Activated CD4-positive, alpha-beta T cell treated with anti-CD3 and anti-CD28 coated beads, Interleukin-10, Interleukin-2, amounts not matched to agents 100 ng/mL and 50 ng/mL, durations not matched to agents 16 hours and 8 hours (primary cell): ENCODE measurements around the gene IDE.
"Not testable (repeated sequence)": the region's sequence is repeated elsewhere in the genome, so short reads cannot be mapped to it uniquely, and the experiment has no call there.

Experiments used
- DNase-seq: peaks from one replicate; pipeline ENCODE4 v3.0.0-alpha.2; 2020

IDE gene

DNA sequence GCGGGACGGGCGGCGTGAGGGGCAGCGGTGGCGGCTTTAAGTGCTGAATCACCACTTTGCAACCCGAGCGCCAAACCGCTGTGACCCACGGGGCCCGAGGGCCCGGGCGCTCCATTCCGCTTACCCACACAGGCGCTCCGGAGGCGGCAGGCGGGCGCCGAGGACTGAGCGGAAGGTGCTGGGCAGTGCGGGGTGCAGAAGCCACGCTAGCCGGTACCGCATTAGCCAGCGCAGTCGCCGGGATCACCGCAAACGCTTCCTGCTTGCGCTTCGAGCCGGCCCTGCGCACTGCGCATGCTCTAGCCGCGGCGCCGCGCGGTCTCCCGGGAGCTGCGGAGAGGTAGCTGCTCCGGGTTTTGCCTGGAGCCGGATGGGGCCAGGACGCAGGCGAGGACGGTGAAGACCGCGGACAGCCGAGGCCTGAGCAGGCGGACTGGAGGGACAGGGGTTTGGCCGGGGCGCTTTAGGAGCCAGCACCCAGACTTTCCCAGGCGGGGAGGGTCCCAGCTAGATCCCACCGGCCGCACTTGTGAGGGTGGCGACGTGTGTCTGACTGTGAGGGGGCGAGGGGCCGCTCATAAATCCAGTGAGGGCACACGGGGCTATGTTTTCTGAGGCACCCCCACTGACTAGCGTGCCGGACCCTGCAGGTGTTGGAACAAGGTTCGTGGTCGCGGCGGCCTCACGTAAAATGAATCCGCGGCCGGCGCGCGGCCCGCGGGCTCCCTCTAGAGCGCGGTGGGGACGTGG lies at the start of gene IDE:
Gene IDE, minus strand, starts transcription at position 296 of the 750 bp plus-strand sequence. Its CDS starts 74 bp downstream, at position 222.
- peak; percentile 91 for DNase-seq

- peak; percentile 7 for DNase-seq
Measured at GRCh38 chr10:92619368-92619767, 45.5 kb upstream of the IDE start.

GRCh38 chr10:92615515-92615914 lies 41.6 kb upstream of the IDE start:
- no peak for DNase-seq

DNA sequence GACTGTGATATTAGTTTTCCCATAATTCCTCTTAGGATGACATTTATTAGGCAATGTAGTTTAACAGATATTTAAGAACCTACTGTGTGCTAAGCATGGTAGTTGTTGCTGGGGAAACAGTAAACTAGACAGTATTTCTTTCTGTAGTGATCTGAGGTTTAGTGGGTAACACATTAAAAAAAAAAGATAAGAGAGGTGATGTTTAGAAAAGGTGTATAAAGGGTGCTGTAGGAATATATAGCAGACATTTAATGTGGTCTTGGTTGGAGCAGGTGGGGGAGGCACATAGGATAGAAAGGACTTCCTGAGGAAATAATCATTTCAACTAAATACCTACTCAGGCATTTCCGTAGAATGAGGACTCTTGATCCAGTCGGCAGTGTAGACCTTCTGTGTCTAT lies 30.9 kb upstream of the IDE start:
- DNase-seq: no peak

DNA sequence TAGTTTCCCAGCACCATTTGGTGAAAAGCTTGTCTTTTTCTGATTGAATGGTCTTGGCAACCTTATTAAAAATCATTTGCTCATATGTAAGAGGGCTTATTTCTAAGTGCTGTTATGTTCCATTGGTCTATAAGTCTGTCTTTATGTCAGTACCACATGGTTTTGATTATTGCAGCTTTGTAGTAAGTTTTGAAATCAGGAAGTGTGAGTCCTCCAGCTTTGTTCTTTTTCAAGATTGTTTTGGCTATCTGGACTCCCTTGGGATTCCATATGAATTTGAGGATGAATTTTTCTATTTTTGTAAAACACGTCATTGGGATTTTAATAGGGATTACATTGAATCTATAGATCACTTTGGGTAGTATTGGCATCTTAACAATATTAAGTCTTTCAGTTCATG lies 24.4 kb upstream of the IDE start:
- no peak for DNase-seq

DNA sequence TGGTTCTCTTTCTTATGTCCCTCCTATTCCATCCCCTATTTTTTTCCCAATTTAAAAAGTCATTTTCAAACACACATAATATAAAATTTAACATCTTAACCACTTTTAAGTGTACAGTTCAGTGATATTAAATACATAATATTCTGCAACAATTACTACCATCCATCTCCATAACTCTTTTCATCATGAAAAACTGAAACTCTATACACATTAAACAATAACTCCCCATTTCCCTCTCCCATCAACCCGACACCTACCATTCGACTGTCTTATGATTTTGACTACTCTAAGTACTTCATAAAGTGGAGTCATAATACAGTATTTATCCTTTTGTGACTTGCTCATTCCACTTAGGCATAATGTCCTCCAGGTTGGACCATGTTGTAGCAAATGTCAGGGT lies 21.6 kb upstream of the IDE start:
- DNase-seq: no peak

GRCh38 chr10:92593619-92594588 lies 20.0 kb upstream of the IDE start:
- peak; percentile 57 for DNase-seq

- DNase-seq: peak; percentile 99
Measured at GRCh38 chr10:92592761-92593618, 19.1 kb upstream of the IDE start, which contains the start of gene KIF11. TSS of gene KIF11 (plus strand) at chr10:92593130. CDS start at chr10:92593376, 246 bp downstream.

DNA sequence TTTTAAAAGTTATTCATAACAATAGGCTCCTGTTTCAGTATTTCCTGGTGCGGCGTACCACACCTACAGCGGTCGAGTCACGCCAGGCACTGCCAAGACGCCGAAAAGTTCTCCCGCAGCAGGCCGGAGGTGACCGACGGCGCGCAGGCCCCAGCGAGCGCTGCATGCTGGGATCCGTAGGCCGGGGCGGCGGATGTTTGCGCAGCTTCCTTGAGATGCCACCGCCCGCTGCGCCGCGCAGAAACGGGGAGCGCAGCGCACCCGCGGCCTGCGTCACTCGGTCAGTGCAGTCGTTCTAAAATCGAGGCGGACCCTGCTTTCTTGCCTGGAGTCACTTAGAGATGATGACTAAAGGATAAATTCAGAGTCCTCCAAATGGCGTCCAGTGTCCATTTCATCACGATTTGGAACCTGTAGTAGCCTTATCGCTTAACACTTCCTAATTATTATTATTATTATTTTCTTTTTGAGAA lies 17.7 kb upstream of the IDE start:
- DNase-seq: peak; percentile 95

DNA sequence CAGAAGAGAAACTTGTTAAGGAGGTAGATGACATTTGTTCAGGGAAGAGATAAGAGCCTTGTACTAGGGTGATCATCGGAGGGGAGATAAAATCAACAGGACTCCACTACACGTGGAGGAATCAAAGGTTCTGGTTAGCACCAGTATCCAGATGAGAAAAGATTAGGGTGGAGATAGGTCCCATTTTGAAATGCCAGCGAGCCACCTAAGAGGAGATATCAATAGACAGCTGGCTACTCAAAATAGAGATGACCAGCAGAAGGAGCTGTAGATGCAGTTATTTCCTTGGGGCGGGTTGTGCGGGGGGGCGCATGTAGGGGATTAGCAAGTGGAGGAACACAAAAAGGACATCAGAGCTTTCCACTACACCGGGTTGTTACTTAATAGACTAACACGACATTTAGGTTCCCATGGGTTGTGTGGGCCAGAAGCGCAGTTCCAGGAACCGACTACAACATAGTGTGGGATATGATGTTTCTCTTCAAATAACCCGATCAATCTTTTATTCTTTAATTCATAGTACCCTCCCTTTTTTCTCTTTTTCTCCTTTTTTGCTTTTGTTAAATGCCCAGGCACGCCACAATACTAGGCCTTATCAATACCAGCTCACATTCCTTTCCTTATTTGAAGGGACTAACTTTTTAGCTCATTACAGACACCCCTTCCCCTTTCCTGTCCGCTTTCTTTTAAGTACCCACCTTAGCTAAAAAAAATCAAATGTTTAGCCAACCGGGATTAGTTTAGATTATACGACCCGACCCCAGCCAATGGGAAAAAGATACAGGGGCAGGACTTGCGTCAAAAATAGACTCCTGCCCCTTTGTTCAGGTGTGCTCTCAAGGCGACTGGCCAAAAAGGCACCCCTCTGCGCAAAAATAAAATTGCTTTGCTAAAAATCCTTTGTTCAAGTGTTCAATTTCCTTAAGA lies 17.0 kb upstream of the IDE start:
- no peak for DNase-seq

- not testable (repeated sequence) for DNase-seq
Measured at GRCh38 chr10:92582347-92582746, 8.5 kb upstream of the IDE start.

DNA sequence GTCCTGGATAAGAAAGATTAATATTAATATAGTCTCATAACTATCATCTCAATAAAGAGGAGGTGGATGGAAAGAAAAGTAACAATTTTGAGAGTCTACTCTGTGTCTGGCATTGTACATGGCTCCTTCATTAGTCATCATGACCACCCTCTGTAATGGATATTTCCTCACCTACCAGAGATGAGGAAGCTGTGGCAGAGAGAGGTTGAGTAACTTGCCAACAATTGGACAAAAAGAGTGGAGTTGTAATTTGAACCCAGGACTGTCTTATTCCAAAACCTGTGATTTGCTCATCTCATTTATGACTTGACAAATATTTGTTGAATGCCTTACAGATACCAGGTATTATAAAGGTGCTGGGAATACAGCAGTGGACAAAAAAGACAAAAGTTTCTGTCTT lies 2.1 kb upstream of the IDE start:
- no peak for DNase-seq

- DNase-seq: peak; percentile 36
Measured at GRCh38 chr10:92574548-92575261, 812 bp upstream of the IDE start.

GRCh38 chr10:92573091-92573797 lies 649 bp downstream of the IDE start:
- peak; percentile 37 for DNase-seq

DNA sequence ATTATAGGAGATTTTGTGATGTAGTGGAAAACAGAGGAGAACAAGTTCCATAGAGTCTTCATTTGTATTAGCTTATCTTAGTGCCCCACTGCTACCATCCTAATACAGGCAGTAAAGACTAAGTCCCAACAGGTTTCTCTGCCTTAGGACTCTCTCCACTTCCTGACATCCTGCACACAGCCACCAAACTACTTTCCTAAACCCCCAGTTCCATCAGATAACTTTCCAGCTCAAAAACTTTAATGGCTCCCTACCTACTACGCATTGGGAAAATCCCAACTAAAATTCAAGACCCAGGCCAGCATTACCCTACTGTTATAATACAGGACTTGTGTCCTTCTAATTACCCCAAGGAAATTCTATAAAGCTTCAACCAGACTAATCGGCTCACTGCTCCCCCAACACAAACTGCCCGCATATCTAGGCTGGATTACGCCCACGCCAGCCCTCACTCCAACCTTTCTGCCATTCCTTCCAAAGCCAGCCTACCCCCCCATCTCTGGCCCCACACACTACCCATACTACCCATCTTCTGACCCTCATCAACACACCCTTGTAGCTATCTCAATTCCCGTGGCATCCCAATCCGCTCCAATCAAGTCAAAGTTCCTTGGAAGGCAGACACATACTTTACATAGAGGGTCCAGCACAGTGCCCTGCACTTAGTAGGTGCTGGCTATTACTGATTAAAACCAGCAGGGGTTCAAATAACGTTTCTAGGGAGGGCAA lies 1.4 kb downstream of the IDE start:
- no peak for DNase-seq

GRCh38 chr10:92571649-92572048 lies 2.2 kb downstream of the IDE start:
- no peak for DNase-seq

DNA sequence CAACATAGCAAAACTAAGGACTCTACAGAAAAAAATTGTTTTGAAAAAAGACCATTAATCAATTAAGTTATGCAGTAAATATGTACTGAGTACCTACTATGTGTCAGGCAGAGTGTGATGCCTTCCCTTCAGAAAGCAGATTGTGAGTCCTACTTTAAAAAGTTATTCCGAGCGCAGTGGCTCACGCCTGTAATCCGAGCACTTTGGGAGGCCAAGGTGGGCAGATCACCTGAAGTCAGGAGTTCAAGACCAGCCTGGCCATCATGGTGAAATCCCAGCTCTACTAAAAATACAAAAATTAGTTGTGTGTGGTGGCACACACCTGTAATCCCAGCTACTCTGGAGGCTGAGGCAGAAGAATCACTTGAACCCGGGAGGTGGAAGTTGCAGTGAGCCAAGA lies 4.2 kb downstream of the IDE start:
- not testable (repeated sequence) for DNase-seq

DNA sequence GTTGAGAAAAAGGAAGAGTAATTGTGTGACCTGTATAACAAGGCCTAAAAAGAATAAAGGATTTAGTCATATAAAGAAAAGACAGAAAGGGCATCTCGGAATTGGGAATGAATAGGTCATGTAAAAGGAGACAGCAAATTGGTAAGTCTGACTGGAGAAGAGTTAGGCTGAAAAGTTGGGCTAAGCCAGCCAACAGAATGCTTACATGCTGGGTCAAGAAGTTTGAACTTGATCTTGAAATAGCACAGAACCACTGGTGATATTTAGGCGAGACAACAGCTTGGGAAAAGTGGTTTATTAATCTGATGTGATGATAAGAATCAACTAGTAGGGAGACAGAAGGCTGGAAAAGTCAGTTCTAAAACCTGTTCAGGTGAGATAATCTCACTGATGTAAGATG lies 4.8 kb downstream of the IDE start:
- DNase-seq: no peak

DNA sequence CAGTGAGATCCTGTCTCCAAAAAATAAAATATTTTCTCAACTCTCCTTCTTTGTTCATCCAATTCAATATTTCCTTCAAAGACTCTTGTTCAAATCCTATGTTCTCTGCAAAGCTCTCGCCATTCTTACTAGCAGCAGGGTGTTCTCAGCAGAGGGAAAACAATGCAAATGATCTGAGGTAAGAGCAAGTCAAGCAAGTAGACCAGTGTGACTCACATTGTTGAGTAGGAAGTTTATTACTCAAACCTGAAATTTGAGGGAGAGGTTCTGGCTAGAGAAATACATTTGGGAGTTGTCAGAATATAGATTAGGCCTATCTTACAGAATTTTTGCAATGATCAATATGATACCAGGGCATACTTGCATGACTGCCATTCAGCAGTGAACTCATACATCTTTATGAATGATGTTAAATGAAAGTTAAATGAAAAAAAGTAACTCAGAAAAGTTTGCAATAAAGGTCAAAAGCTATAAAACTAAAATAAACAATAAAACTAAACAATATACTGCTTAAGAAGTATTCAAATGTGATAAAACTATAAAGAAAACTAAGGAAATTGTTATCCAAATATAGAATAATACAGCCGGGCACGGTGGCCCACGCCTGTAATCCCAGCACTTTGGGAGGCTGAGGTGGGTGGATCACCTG lies 5.8 kb downstream of the IDE start:
- peak; percentile 69 for DNase-seq
